HCT116 (cell line): ENCODE measurements around the gene SPEM1.

Experiments
- EZH2 ChIP-seq: fragments of 200-600 bp; sonication (generic); IDR thresholded peaks from 2 replicates; pipeline ENCODE4 v1.6.1; 2017; ENCODE audit warnings: antibody characterized with exemption, mixed run types
- SRF ChIP-seq: IDR thresholded peaks from 2 replicates; pipeline ENCODE4 v1.6.1; 2012; ENCODE audit warnings: low read depth
- YY1 ChIP-seq: IDR thresholded peaks from 2 replicates; pipeline ENCODE4 v1.6.1; 2011; ENCODE audit warnings: low read length, low read depth, moderate library complexity, mild to moderate bottlenecking; ENCODE audit not compliant: insufficient replicate concordance; ENCODE audit errors: extremely low read depth
- TF ChIP-seq, protein P1 (sequence below): IDR thresholded peaks from 2 replicates; pipeline ENCODE4 v1.6.1; 2012
- TF ChIP-seq, protein P2 (sequence below), 3 experiments: fragments of 200-600 bp in 1 of 3; sonication (generic) in 1 of 3; IDR thresholded peaks in 2 of 3; conservative IDR thresholded peaks in 1 of 3; 2 replicates each; pipeline ENCODE4 v1.5.1; 2012 to 2017; ENCODE audit warnings: low read depth in 2 of 3, low read length in 2 of 3, antibody characterized with exemption in 1 of 3, borderline replicate concordance in 1 of 3, control low read depth in 1 of 3, mild to moderate bottlenecking in 1 of 3, mixed read lengths in 1 of 3, mixed run types in 1 of 3, moderate library complexity in 1 of 3; ENCODE audit not compliant: insufficient read depth in 1 of 3

DNA sequence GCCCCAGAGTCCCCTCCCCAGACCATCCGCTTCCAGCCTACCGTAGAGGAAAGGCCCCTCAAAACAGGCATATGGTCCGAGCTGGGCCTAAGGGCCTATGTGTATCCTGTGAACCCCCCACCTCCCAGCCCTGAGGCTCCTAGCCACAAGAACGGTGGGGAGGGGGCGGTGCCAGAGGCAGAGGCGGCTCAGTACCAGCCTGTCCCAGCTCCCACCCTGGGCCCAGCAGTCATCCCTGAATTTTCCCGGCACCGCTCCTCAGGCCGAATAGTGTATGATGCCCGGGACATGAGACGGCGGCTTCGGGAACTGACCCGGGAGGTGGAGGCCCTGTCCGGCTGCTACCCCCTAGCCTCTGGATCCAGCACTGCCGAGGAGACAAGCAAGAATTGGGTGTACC lies 1.1 kb downstream of the SPEM1 start:
- TF ChIP-seq, protein P1, sequence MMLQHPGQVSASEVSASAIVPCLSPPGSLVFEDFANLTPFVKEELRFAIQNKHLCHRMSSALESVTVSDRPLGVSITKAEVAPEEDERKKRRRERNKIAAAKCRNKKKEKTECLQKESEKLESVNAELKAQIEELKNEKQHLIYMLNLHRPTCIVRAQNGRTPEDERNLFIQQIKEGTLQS, result no peak
- TF ChIP-seq EZH2, result no peak
- no peak for TF ChIP-seq YY1
- TF ChIP-seq SRF, result no peak
- TF ChIP-seq, protein P2, sequence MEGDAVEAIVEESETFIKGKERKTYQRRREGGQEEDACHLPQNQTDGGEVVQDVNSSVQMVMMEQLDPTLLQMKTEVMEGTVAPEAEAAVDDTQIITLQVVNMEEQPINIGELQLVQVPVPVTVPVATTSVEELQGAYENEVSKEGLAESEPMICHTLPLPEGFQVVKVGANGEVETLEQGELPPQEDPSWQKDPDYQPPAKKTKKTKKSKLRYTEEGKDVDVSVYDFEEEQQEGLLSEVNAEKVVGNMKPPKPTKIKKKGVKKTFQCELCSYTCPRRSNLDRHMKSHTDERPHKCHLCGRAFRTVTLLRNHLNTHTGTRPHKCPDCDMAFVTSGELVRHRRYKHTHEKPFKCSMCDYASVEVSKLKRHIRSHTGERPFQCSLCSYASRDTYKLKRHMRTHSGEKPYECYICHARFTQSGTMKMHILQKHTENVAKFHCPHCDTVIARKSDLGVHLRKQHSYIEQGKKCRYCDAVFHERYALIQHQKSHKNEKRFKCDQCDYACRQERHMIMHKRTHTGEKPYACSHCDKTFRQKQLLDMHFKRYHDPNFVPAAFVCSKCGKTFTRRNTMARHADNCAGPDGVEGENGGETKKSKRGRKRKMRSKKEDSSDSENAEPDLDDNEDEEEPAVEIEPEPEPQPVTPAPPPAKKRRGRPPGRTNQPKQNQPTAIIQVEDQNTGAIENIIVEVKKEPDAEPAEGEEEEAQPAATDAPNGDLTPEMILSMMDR (IDR thresholded peaks at IDR 0.05 in 2 of 3, conservative IDR thresholded peaks at IDR 0.05 in 1 of 3; ENCODE audit: borderline replicate concordance in 1 of 3, insufficient read depth in 1 of 3, low read depth in 2 of 3, low read length in 2 of 3), result no peak
